C4-2B (cell line): ENCODE data around the gene MAOA.

Experiments
- ZFX ChIP-seq: fragments of 450-650 bp; IDR thresholded peaks from 2 replicates; pipeline ENCODE4 v1.6.1; 2017
- TF ChIP-seq, protein P1 (sequence below): fragments of 450-650 bp; conservative IDR thresholded peaks from 2 replicates; pipeline ENCODE4 v1.5.1; 2017; ENCODE audit warnings: mild to moderate bottlenecking

DNA sequence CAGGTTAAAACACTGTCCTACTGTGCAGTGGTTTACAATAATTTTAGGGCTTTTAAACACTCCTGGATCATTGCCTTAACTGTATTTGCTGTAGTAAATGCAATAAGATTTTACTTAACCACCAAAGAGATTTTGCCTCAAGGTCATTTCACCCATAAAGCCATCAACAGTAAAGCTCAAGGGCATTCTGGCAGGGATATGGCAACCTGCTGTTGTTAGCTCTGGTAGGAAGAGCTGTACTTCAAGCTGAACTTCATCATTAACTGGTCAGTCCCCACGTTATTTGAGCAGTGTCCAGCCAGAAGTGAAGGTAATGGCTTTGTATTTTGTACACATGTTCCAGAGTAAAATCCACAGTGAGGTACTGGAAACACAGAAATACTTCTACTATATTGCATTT, 26.9 kb upstream of the MAOA start:
- TF ChIP-seq, protein P1, sequence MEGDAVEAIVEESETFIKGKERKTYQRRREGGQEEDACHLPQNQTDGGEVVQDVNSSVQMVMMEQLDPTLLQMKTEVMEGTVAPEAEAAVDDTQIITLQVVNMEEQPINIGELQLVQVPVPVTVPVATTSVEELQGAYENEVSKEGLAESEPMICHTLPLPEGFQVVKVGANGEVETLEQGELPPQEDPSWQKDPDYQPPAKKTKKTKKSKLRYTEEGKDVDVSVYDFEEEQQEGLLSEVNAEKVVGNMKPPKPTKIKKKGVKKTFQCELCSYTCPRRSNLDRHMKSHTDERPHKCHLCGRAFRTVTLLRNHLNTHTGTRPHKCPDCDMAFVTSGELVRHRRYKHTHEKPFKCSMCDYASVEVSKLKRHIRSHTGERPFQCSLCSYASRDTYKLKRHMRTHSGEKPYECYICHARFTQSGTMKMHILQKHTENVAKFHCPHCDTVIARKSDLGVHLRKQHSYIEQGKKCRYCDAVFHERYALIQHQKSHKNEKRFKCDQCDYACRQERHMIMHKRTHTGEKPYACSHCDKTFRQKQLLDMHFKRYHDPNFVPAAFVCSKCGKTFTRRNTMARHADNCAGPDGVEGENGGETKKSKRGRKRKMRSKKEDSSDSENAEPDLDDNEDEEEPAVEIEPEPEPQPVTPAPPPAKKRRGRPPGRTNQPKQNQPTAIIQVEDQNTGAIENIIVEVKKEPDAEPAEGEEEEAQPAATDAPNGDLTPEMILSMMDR = no peak
- no peak for TF ChIP-seq ZFX
